ENCODE measurements around the gene RASAL2.
A peak's percentile ranks its signal among the peaks of the same experiment; 100 is the strongest.

The RASAL2 gene

GRCh38 chr1:178528953-178529335 lies 435.0 kb downstream of the RASAL2 start:
- H3K27ac ChIP-seq = no peak overlapping the region
- TF ChIP-seq CTCF (IDR thresholded peaks at IDR 0.05) = no peak
- TF ChIP-seq ZFX (IDR thresholded peaks at IDR 0.05; ENCODE audit: borderline replicate concordance) = no peak

GRCh38 chr1:178529364-178530036 lies 435.6 kb downstream of the RASAL2 start:
- no peak overlapping the region for H3K27ac ChIP-seq
- no peak for TF ChIP-seq CTCF (IDR thresholded peaks at IDR 0.05)
- TF ChIP-seq ZFX (IDR thresholded peaks at IDR 0.05; ENCODE audit: borderline replicate concordance) = no peak

DNA sequence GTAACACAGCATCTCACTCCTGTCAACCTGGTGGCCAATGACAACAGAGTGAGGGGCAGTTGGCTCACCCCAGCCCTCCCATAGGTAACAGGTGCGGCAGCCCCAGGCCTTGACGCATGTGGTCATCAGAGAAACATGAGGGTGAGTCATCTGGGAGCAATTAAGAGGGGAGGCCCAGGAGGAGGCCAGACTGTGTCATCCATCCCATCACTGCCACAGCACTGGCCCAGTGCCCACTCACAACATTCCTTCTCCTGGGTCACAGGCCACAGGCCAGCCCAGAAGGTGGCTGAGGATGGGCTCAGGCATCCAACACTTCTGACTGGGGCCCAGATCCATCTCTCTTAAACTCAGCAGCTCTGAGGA lies 436.1 kb downstream of the RASAL2 start:
- TF ChIP-seq ZFX (IDR thresholded peaks at IDR 0.05; ENCODE audit: borderline replicate concordance) = no peak
- no peak for TF ChIP-seq CTCF (IDR thresholded peaks at IDR 0.05)
- H3K27ac ChIP-seq = no peak overlapping the region

DNA sequence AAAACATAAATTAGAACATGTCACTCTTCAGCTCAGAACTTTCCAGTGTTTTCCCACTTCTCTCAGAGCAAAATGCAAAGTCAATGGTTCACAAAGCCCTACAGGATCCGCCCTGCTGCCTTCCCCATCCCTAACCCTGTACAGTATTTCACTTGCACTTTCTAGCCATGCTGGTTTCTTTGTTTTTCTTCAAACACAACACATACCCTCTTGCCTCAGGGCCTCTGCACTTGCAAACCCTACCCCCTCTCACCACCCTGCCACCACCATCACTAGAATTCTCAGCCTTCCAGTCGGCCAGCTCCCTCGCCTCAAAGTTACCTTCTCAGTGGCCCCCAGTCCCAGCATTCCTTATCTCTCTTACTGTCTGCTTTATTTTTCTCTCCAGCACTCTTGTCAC lies 436.6 kb downstream of the RASAL2 start:
- TF ChIP-seq CTCF (IDR thresholded peaks at IDR 0.05) = no peak
- no peak for TF ChIP-seq ZFX (IDR thresholded peaks at IDR 0.05; ENCODE audit: borderline replicate concordance)
- H3K27ac ChIP-seq = no peak overlapping the region

DNA sequence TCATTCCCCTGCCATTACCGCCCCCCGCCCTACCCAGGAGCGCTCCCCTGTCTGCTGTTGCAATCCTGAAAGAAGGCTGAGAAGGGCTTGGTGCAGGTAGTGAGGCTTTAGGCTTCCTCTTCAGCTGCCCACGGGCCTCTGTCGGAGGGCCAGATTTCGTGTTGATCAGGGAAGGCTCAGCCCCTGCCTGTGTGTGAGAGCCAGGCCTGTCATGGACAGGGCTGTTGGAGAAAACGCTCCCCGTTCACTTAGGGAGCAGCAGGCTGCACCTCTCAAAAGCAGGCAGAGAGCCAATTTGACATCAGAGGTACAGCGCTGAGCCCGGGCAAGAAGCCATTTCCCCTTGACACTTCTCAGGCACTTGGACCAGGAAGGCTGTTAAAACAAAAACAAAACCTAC lies 438.0 kb downstream of the RASAL2 start:
- no peak overlapping the region for H3K27ac ChIP-seq
- TF ChIP-seq ZFX (IDR thresholded peaks at IDR 0.05; ENCODE audit: borderline replicate concordance) (no peak), CTCF (IDR thresholded peaks at IDR 0.05) (no peak)

DNA sequence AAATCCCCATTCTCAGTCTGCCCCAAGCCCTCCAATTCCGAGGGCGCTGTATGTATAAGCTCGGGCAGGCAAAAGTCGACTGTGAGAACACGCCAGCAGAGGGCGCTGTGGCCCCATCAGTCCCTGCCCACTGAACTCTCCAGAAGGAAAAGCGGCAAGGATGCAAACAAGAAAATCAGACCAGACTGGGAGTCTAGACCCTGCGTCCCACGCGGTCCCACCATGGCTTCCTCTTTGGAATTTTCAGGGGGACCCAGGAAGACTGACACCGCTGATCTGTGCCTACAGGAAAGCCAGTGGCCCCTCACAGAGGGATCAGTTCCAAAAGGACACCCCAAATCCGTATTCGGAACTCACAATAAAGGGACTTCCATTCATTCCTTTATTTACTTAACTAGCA lies 438.5 kb downstream of the RASAL2 start:
- TF ChIP-seq CTCF (IDR thresholded peaks at IDR 0.05) = peak; percentile 99
- no peak for TF ChIP-seq ZFX (IDR thresholded peaks at IDR 0.05; ENCODE audit: borderline replicate concordance)
- H3K27ac ChIP-seq = no peak overlapping the region

DNA sequence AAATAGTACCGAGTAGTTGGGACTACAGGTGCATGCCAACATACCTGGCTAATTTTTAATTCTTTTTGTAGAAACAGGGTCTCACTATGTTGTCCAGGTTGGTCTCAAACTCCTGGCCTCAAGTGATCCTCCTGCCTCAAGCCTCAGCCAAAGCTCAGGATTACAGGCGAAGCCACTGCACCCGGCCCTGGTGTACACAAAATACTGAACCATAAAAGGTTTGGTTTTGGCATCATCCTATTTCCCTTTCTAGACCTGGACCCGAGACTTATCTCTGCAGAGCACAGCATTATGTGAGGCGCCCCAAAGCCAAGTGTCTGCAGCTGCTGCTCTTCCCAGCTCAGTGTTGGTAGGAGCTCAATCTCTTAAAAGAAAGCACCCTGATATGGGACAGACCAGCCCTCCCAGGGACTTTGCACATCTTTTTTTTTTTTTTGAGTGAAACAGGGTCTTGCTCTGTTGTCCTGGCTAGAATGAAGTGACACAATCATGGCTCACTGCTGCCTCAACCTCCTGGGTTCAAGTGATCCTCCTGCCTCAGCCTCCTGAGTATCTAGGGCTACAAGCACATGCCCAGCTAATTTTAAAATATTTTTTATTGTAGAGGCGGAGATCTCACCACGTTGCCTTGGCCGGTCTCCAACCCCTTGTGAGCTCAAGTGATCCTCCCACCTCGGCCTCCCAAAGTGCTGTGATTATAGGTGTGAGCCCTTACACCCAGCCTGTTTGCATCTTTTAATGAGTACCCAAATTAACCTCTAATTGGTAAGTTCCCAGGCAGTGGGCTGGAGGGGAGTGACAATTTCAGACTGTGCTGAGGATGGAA lies 439.4 kb downstream of the RASAL2 start:
- no peak overlapping the region for H3K27ac ChIP-seq
- TF ChIP-seq ZFX (IDR thresholded peaks at IDR 0.05; ENCODE audit: borderline replicate concordance) (no peak), CTCF (IDR thresholded peaks at IDR 0.05) (no peak)

Measured in 22Rv1 (cell line).